ENCODE results near the gene SMAD5.

SMAD5 gene

GRCh38 chr5:136200761-136201160 is 68.1 kb downstream of the SMAD5 start:
- no peak for TF ChIP-seq FOXP2 (optimal IDR thresholded peaks at IDR 0.05; ENCODE audit: borderline replicate concordance, extremely low read depth, extremely low read length, insufficient read depth)
- TF ChIP-seq, protein P1, sequence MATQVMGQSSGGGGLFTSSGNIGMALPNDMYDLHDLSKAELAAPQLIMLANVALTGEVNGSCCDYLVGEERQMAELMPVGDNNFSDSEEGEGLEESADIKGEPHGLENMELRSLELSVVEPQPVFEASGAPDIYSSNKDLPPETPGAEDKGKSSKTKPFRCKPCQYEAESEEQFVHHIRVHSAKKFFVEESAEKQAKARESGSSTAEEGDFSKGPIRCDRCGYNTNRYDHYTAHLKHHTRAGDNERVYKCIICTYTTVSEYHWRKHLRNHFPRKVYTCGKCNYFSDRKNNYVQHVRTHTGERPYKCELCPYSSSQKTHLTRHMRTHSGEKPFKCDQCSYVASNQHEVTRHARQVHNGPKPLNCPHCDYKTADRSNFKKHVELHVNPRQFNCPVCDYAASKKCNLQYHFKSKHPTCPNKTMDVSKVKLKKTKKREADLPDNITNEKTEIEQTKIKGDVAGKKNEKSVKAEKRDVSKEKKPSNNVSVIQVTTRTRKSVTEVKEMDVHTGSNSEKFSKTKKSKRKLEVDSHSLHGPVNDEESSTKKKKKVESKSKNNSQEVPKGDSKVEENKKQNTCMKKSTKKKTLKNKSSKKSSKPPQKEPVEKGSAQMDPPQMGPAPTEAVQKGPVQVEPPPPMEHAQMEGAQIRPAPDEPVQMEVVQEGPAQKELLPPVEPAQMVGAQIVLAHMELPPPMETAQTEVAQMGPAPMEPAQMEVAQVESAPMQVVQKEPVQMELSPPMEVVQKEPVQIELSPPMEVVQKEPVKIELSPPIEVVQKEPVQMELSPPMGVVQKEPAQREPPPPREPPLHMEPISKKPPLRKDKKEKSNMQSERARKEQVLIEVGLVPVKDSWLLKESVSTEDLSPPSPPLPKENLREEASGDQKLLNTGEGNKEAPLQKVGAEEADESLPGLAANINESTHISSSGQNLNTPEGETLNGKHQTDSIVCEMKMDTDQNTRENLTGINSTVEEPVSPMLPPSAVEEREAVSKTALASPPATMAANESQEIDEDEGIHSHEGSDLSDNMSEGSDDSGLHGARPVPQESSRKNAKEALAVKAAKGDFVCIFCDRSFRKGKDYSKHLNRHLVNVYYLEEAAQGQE (IDR thresholded peaks at IDR 0.05; ENCODE audit: insufficient read depth in 1 of 2, low read depth in 2 of 2, low read length in 2 of 2): no peak
- TF ChIP-seq POLR2AphosphoS5 (IDR thresholded peaks at IDR 0.05; ENCODE audit: low read depth, low read length): no peak
- TF ChIP-seq TAF1 (IDR thresholded peaks at IDR 0.05; ENCODE audit: borderline replicate concordance, insufficient read depth, low read length): no peak
- TF ChIP-seq SIN3A (IDR thresholded peaks at IDR 0.05; ENCODE audit: borderline replicate concordance, insufficient read depth, low read length): no peak

DNA sequence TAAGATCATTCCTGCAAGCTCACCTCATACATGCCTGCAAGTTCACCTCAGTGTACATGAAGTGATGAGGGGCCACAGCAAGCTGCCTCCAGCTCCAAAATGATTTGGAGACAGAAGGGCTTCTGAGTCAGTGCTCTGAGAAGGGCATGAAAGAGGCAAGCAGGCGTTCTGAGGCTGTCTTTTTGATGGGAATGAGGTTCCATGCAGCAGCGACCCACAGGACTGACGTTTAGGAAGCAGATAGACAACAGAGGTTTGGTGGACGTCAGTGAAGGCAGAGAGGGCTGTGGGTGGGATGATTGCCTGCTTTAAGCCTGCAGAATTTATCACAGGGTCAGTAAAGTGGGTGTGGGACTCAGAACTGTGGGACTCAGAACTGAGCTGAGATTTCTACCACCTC is 69.2 kb downstream of the SMAD5 start:
- no peak for TF ChIP-seq POLR2AphosphoS5 (IDR thresholded peaks at IDR 0.05; ENCODE audit: low read depth, low read length)
- no peak for TF ChIP-seq FOXP2 (optimal IDR thresholded peaks at IDR 0.05; ENCODE audit: borderline replicate concordance, extremely low read depth, extremely low read length, insufficient read depth)
- no peak for TF ChIP-seq SIN3A (IDR thresholded peaks at IDR 0.05; ENCODE audit: borderline replicate concordance, insufficient read depth, low read length)
- TF ChIP-seq, protein P1 (IDR thresholded peaks at IDR 0.05; ENCODE audit: insufficient read depth in 1 of 2, low read depth in 2 of 2, low read length in 2 of 2): no peak
- no peak for TF ChIP-seq TAF1 (IDR thresholded peaks at IDR 0.05; ENCODE audit: borderline replicate concordance, insufficient read depth, low read length)

GRCh38 chr5:136202469-136203205 is 70.0 kb downstream of the SMAD5 start:
- no peak for TF ChIP-seq TAF1 (IDR thresholded peaks at IDR 0.05; ENCODE audit: borderline replicate concordance, insufficient read depth, low read length)
- TF ChIP-seq POLR2AphosphoS5 (IDR thresholded peaks at IDR 0.05; ENCODE audit: low read depth, low read length): no peak
- TF ChIP-seq SIN3A (IDR thresholded peaks at IDR 0.05; ENCODE audit: borderline replicate concordance, insufficient read depth, low read length): no peak
- TF ChIP-seq, protein P1 (IDR thresholded peaks at IDR 0.05; ENCODE audit: insufficient read depth in 1 of 2, low read depth in 2 of 2, low read length in 2 of 2): no peak
- no peak for TF ChIP-seq FOXP2 (optimal IDR thresholded peaks at IDR 0.05; ENCODE audit: borderline replicate concordance, extremely low read depth, extremely low read length, insufficient read depth)

DNA sequence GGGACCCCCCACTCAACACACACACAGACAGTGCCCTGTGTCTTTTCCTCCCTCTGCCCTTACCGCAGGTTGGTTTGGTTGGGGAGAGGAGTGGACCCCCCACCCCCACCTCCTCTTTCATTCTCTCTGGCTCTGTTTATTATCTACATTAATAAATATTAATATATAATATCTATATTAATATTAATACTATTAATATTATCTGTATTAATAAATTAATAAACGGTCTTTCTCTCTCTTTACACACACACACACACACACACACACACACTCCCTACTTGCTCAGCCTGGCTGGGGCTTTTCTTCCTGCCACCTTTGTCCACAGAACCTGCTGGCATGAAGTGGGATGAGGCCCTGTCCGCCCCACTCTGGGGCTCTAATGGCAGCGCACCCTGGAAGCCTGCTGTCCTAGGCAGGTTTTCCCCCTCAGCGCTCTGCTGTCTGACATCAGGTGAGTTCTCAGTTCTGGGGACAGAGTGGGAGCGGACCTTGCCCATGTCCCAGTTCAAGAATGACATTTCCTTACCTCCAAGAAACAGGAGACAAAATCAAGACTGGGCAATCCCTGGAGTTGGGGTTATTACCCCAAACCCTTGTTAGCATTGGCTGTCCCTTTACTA is 70.8 kb downstream of the SMAD5 start:
- TF ChIP-seq SIN3A (IDR thresholded peaks at IDR 0.05; ENCODE audit: borderline replicate concordance, insufficient read depth, low read length): no peak
- TF ChIP-seq FOXP2 (optimal IDR thresholded peaks at IDR 0.05; ENCODE audit: borderline replicate concordance, extremely low read depth, extremely low read length, insufficient read depth): no peak
- TF ChIP-seq, protein P1 (IDR thresholded peaks at IDR 0.05; ENCODE audit: insufficient read depth in 1 of 2, low read depth in 2 of 2, low read length in 2 of 2): no peak
- TF ChIP-seq POLR2AphosphoS5 (IDR thresholded peaks at IDR 0.05; ENCODE audit: low read depth, low read length): no peak
- no peak for TF ChIP-seq TAF1 (IDR thresholded peaks at IDR 0.05; ENCODE audit: borderline replicate concordance, insufficient read depth, low read length)

Data from PFSK-1 (cell line).